GM21390 (cell line): ENCODE data around the gene C2orf92.

Experiments
- ATAC-seq: cut with Tn5 transposase; IDR thresholded peaks from one replicate; pipeline ENCODE4 v1.9.1; 2021; ENCODE audit not compliant: unreplicated experiment

The C2orf92 gene

GRCh38 chr2:97712693-97713295, 43.3 kb downstream of the C2orf92 start:
- no peak for ATAC-seq

- no peak for ATAC-seq
Observed at GRCh38 chr2:97713296-97714083, 44.0 kb downstream of the C2orf92 start, which contains the start of gene ZAP70. Gene ZAP70 (plus strand): TSS chr2:97713576. CDS start chr2:97724037, 10,461 bp downstream.

GRCh38 chr2:97714084-97714949, 44.8 kb downstream of the C2orf92 start:
- no peak for ATAC-seq

GRCh38 chr2:97714950-97715652, 45.6 kb downstream of the C2orf92 start:
- ATAC-seq, result no peak

- ATAC-seq, result no peak
Observed at GRCh38 chr2:97715951-97716694, 46.6 kb downstream of the C2orf92 start.

GRCh38 chr2:97716695-97717612, 47.4 kb downstream of the C2orf92 start:
- ATAC-seq, result no peak

- no peak for ATAC-seq
Observed at GRCh38 chr2:97717613-97717995, 48.1 kb downstream of the C2orf92 start.

- ATAC-seq, result no peak
Observed at GRCh38 chr2:97718051-97718882, 48.8 kb downstream of the C2orf92 start.

- no peak for ATAC-seq
Observed at GRCh38 chr2:97718942-97719341, 49.4 kb downstream of the C2orf92 start.

- ATAC-seq, result no peak
Observed at GRCh38 chr2:97719362-97720155, 50.0 kb downstream of the C2orf92 start.

- ATAC-seq, result no peak
Observed at GRCh38 chr2:97720746-97721145, 51.2 kb downstream of the C2orf92 start.

- ATAC-seq, result no peak
Observed at GRCh38 chr2:97722227-97722626, 52.7 kb downstream of the C2orf92 start.

GRCh38 chr2:97723156-97724072, 53.9 kb downstream of the C2orf92 start:
- ATAC-seq, result no peak

- no peak for ATAC-seq
Observed at GRCh38 chr2:97724073-97724410, 54.5 kb downstream of the C2orf92 start.

GRCh38 chr2:97724501-97724900, 55.0 kb downstream of the C2orf92 start:
- ATAC-seq, result no peak

- no peak for ATAC-seq
Observed at GRCh38 chr2:97724946-97725688, 55.6 kb downstream of the C2orf92 start.
